H1 (cell line): ENCODE data around the gene KPNA4. TPM values are rescaled to one million over a fixed set of nuclear protein-coding genes. Genes with fewer than 3 reads are reported as not detected.

Experiments
- CTCF ChIA-PET: fragments of 300-600 bp; sonication (Branson Sonifier 250); formaldehyde crosslinking; loops from one replicate; lab custom pipeline; 2021; ENCODE audit not compliant: partially characterized antibody; lab: Charles Lee
- POLR2A ChIA-PET: fragments of 300-600 bp; sonication (Branson Sonifier 250); formaldehyde crosslinking; loops from one replicate; lab custom pipeline; 2021; ENCODE audit warnings: inconsistent platforms; ENCODE audit not compliant: partially characterized antibody; lab: Charles Lee
- DNase-seq, 2 experiments: peaks; one replicate each; pipeline versions ENCODE4 v3.0.0 to v3.0.0-alpha.2; 2010 to 2022; ENCODE audit warnings: low spot score in 2 of 2, low read depth in 1 of 2, mixed read lengths in 1 of 2
- FAIRE-seq: peaks from 2 replicates; lab custom pipeline; 2011; peaks lifted over from hg19 to GRCh38; lab: Jason Lieb, UNC
- H2AFZ ChIP-seq: 2 replicates; pipeline ENCODE4 v1.8.1; 2012; ENCODE audit warnings: low read length, inconsistent platforms
- H2AK5ac ChIP-seq: 2 replicates; pipeline ENCODE4 v1.6.1; 2013; ENCODE audit warnings: low read depth, low read length
- H2BK120ac ChIP-seq: replicated peaks from 2 replicates; pipeline ENCODE3; 2013; ENCODE audit warnings: low read depth, low read length, inconsistent platforms
- H2BK12ac ChIP-seq: 2 replicates; pipeline ENCODE4 v1.6.1; 2013; ENCODE audit warnings: low read depth, low read length
- H2BK15ac ChIP-seq: 2 replicates; pipeline ENCODE4 v1.6.1; 2013; ENCODE audit warnings: low read length
- H2BK20ac ChIP-seq: 2 replicates; pipeline ENCODE4 v1.6.1; 2013; ENCODE audit warnings: low read length
- H2BK5ac ChIP-seq: 2 replicates; pipeline ENCODE4 v1.6.1; 2013; ENCODE audit warnings: low read depth, low read length
- H3K14ac ChIP-seq: 2 replicates; pipeline ENCODE4 v1.6.1; 2013; ENCODE audit warnings: inconsistent platforms; ENCODE audit not compliant: insufficient read length
- H3K18ac ChIP-seq: 2 replicates; pipeline ENCODE4 v1.6.1; 2013; ENCODE audit warnings: low read length; ENCODE audit errors: extremely low read depth
- H3K23ac ChIP-seq: 2 replicates; pipeline ENCODE4 v1.6.1; 2013; ENCODE audit warnings: inconsistent platforms; ENCODE audit not compliant: insufficient read length
- H3K23me2 ChIP-seq: 2 replicates; pipeline ENCODE4 v1.6.1; 2013; ENCODE audit warnings: low read depth, low read length
- H3K27ac ChIP-seq: 2 replicates; pipeline ENCODE4 v1.6.1; 2011; ENCODE audit warnings: low read depth, low read length, inconsistent platforms
- H3K27me3 ChIP-seq, 4 experiments: replicated peaks in 1 of 4; 1 replicate in 1 of 4; 2 replicates in 3 of 4; pipeline versions ENCODE4 v1.6.1 to v1.8.1; 2011 to 2013; ENCODE audit warnings: low read length in 3 of 4, mild to moderate bottlenecking in 3 of 4, inconsistent platforms in 2 of 4, mixed read lengths in 2 of 4, moderate library complexity in 1 of 4; ENCODE audit not compliant: control insufficient read depth in 3 of 4, insufficient read depth in 3 of 4; ENCODE audit errors: extremely low read depth in 1 of 4
- H3K36me3 ChIP-seq, 4 experiments: 2 replicates each; pipeline versions ENCODE4 v1.6.1 to v1.8.1; 2011 to 2013; ENCODE audit warnings: mild to moderate bottlenecking in 4 of 4, low read length in 3 of 4, moderate library complexity in 2 of 4, control low read depth in 1 of 4, inconsistent platforms in 1 of 4; ENCODE audit not compliant: insufficient read depth in 4 of 4, control insufficient read depth in 2 of 4
- H3K4ac ChIP-seq: replicated peaks from 2 replicates; pipeline ENCODE3; 2013; ENCODE audit warnings: low read length, low read depth, mixed read lengths, inconsistent platforms; ENCODE audit not compliant: insufficient read length
- H3K4me1 ChIP-seq, 4 experiments: replicated peaks in 1 of 4; 1 replicate in 1 of 4; 2 replicates in 3 of 4; pipeline versions ENCODE4 v1.6.1 to v1.8.1; 2011 to 2013; ENCODE audit warnings: low read length in 3 of 4, inconsistent platforms in 2 of 4, mixed read lengths in 1 of 4; ENCODE audit not compliant: insufficient read depth in 4 of 4, control insufficient read depth in 3 of 4
- H3K4me2 ChIP-seq, 2 experiments: 2 replicates each; pipeline versions ENCODE4 v1.6.1 to v1.8.1; 2011 to 2013; ENCODE audit warnings: low read depth in 2 of 2, low read length in 2 of 2, control low read depth in 1 of 2, inconsistent platforms in 1 of 2, mild to moderate bottlenecking in 1 of 2; ENCODE audit not compliant: insufficient read depth in 1 of 2
- H3K4me3 ChIP-seq, 4 experiments: fragments of 200-600, 300-600 bp in 1 of 4; sonication (generic), shearing (Covaris generic), sonication (Bioruptor Twin) in 1 of 4; 2 replicates each; pipeline versions ENCODE4 v1.5.1 to v1.8.1; 2011 to 2016; ENCODE audit warnings: low read length in 4 of 4, low read depth in 3 of 4, control low read depth in 2 of 4, inconsistent platforms in 2 of 4, mild to moderate bottlenecking in 2 of 4, mixed read lengths in 1 of 4, moderate library complexity in 1 of 4; ENCODE audit not compliant: insufficient read depth in 2 of 4; ENCODE audit errors: extremely low read depth in 1 of 4
- H3K56ac ChIP-seq: replicated peaks from 2 replicates; pipeline ENCODE3; 2013; ENCODE audit warnings: low read depth, mild to moderate bottlenecking, mixed read lengths, low read length, inconsistent platforms; ENCODE audit not compliant: insufficient read length
- H3K79me1 ChIP-seq: 2 replicates; pipeline ENCODE4 v1.6.1; 2013; ENCODE audit warnings: low read depth, low read length, control low read depth
- H3K79me2 ChIP-seq, 2 experiments: 2 replicates each; pipeline versions ENCODE4 v1.6.1 to v1.8.1; 2012 to 2013; ENCODE audit warnings: low read length in 2 of 2, mild to moderate bottlenecking in 2 of 2, inconsistent platforms in 1 of 2; ENCODE audit not compliant: insufficient read depth in 2 of 2, control insufficient read depth in 1 of 2
- H3K9ac ChIP-seq, 4 experiments: replicated peaks in 1 of 4; 1 replicate in 1 of 4; 2 replicates in 3 of 4; pipeline versions ENCODE4 v1.6.1 to v1.8.1; 2011 to 2013; ENCODE audit warnings: low read depth in 3 of 4, low read length in 3 of 4, control low read depth in 2 of 4, mild to moderate bottlenecking in 2 of 4, moderate library complexity in 2 of 4, inconsistent platforms in 1 of 4; ENCODE audit errors: extremely low read depth in 1 of 4
- H3K9me3 ChIP-seq, 2 experiments: 2 replicates each; pipeline versions ENCODE4 v1.6.1 to v1.8.1; 2012 to 2013; ENCODE audit warnings: mild to moderate bottlenecking in 2 of 2, moderate library complexity in 2 of 2, control low read depth in 1 of 2, inconsistent platforms in 1 of 2, low read depth in 1 of 2, low read length in 1 of 2, mixed read lengths in 1 of 2; ENCODE audit not compliant: insufficient read depth in 2 of 2
- H4K20me1 ChIP-seq, 2 experiments: replicated peaks in 1 of 2; 2 replicates each; pipeline versions ENCODE3 to v1.8.1; 2011 to 2013; ENCODE audit warnings: inconsistent platforms in 2 of 2, low read length in 2 of 2, mild to moderate bottlenecking in 1 of 2; ENCODE audit not compliant: insufficient read depth in 2 of 2, control insufficient read depth in 1 of 2
- H4K5ac ChIP-seq: 2 replicates; pipeline ENCODE4 v1.6.1; 2013; ENCODE audit warnings: low read length, low read depth, mixed read lengths, inconsistent platforms; ENCODE audit not compliant: insufficient read length
- H4K8ac ChIP-seq: 2 replicates; pipeline ENCODE4 v1.8.0; 2013; ENCODE audit warnings: mild to moderate bottlenecking, moderate library complexity, low read length, inconsistent platforms; ENCODE audit not compliant: insufficient read depth; ENCODE audit errors: extremely low read depth
- H4K91ac ChIP-seq: replicated peaks from 2 replicates; pipeline ENCODE3; 2013; ENCODE audit warnings: low read length, mixed read lengths, inconsistent platforms; ENCODE audit not compliant: insufficient read length
- CHD1 ChIP-seq: IDR thresholded peaks from 2 replicates; pipeline ENCODE4 v1.6.1; 2012; ENCODE audit warnings: low read depth, low read length, improper control_type of control experiment
- EZH2 ChIP-seq: fragments of 200-600 bp; sonication (generic); IDR thresholded peaks from 2 replicates; pipeline ENCODE4 v1.7.1; 2012; ENCODE audit warnings: low read depth, mild to moderate bottlenecking, moderate library complexity, low read length, inconsistent platforms; ENCODE audit not compliant: severe bottlenecking
- GTF2F1 ChIP-seq: IDR thresholded peaks from 2 replicates; pipeline ENCODE4 v1.6.1; 2012; ENCODE audit warnings: low read depth, low read length, improper control_type of control experiment, borderline replicate concordance
- PHF8 ChIP-seq: fragments of 200-600 bp; sonication (generic); conservative IDR thresholded peaks from 2 replicates; pipeline ENCODE4 v1.7.1; 2012; ENCODE audit warnings: low read depth, mild to moderate bottlenecking, inconsistent platforms, low read length, moderate library complexity
- RXRA ChIP-seq: IDR thresholded peaks from 2 replicates; pipeline ENCODE4 v1.6.1; 2011; ENCODE audit warnings: low read depth, mild to moderate bottlenecking, low read length, moderate library complexity; ENCODE audit not compliant: insufficient read depth
- SRF ChIP-seq: IDR thresholded peaks from 2 replicates; pipeline ENCODE4 v1.6.1; 2011; ENCODE audit warnings: mild to moderate bottlenecking, low read depth, low read length, moderate library complexity
- SUZ12 ChIP-seq: fragments of 200-600 bp; sonication (generic); IDR thresholded peaks from 2 replicates; pipeline ENCODE4 v1.6.1; 2012; ENCODE audit warnings: mild to moderate bottlenecking, inconsistent platforms, low read length, moderate library complexity, mixed read lengths
- TAF1 ChIP-seq: IDR thresholded peaks from 2 replicates; pipeline ENCODE4 v1.6.1; 2011; ENCODE audit warnings: mild to moderate bottlenecking, low read depth, low read length
- TAF7 ChIP-seq: optimal IDR thresholded peaks from 2 replicates; pipeline ENCODE3; 2011; ENCODE audit warnings: low read depth, mild to moderate bottlenecking, inconsistent platforms, low read length, moderate library complexity, borderline replicate concordance
- ZNF274 ChIP-seq: IDR thresholded peaks from 2 replicates; pipeline ENCODE4 v1.7.0; 2012; ENCODE audit warnings: low read length, borderline replicate concordance; ENCODE audit errors: extremely low read depth
- WGBS, 2 experiments: shearing (Covaris generic) in 1 of 2; methylation state at CpG; one replicate each; pipeline versions ENCODE4 v1.1.6 to v1.1.7; 2013 to 2015; ENCODE audit warnings: low lambda C conversion rate in 2 of 2, mixed read lengths in 2 of 2, inconsistent platforms in 1 of 2, low coverage in 1 of 2, missing lambda C conversion rate in 1 of 2; ENCODE audit not compliant: insufficient replicate concordance in 2 of 2, insufficient coverage in 1 of 2, insufficient read length in 1 of 2; ENCODE audit errors: extremely low coverage in 1 of 2, missing lambda C conversion rate in 1 of 2; 5-methylcytosine and 5-hydroxymethylcytosine counted together
- polyA plus RNA-seq, 7 experiments: library from polyadenylated mRNA; depleted of rRNA in 3 of 7; stranded (reverse) in 5 of 7; unstranded in 2 of 7; fragments of >200 nt in 5 of 7; fragments of 200-250 nt in 2 of 7; gene quantifications; 1 replicate in 5 of 7; 2 replicates in 1 of 7; 4 replicates in 1 of 7; pipeline versions ENCODE4 v1.2.1 to v1.2.3, GENCODE V29; 2011 to 2013; ENCODE audit warnings: missing spikeins in 2 of 7, mixed read lengths in 2 of 7
- total RNA-seq: library from RNA; stranded (reverse); fragmentation: NEBNext Ultra II Directional; extraction: Animal tissue kit (Norgen Biotek cat#: 25700); gene quantifications from 2 replicates; pipeline ENCODE4 v1.2.1, GENCODE V29; 2021

KPNA4 gene
- total and polyA plus RNA-seq, 2 of the 8 experiments (the other 6 are each of a cell fraction or from before 2014, with no cell fraction given) = 13.2 to 81.9 TPM

GRCh38 chr3:160450846-160451245 is 114.5 kb downstream of the KPNA4 start:
- Histone ChIP-seq H2BK20ac (no peak overlapping the region), H3K4me3 (peak overlapping the region; percentile 92 to 97 (median 94)), H3K79me1 (no peaks in the 10 kb centered on the region; the same call in 1 of the 2 replicates), H2AFZ (no peak overlapping the region), H3K4ac (no peak overlapping the region), H3K9ac (peak overlapping the region; percentile 62 to 97 (median 90)), H2BK5ac (no peak overlapping the region), H4K5ac (peak overlapping the region; percentile 63), H2BK15ac (no peak overlapping the region), H3K36me3 (peaks cover 0 to 20% (median under 1%) of the 10 kb centered on the region in 4 experiments; a peak in 2 of 8 replicates), H4K20me1 (no peaks in the 10 kb centered on the region), H4K8ac (no peak overlapping the region), H3K23ac (no peak overlapping the region)
- POLR2A ChIA-PET = interaction anchor here (1.3 to 4.7 kb wide), 14 partner anchors 8 to 288 kb away, joined by 3 to 70 read pairs (median 10); partner anchors contain the start of genes KPNA4 and SMC4
- DNase-seq = no peak
- WGBS, 2 experiments = 59% methylated on average over 3 of the region's 3 CpGs; no CpG with 5 or more reads in 1 of the 2 experiments
- TF ChIP-seq TAF1 (no peak), PHF8 (no peak), SUZ12 (no peak), EZH2 (no peak), ZNF274 (no peak), RXRA (no peak), GTF2F1 (no peak), SRF (no peak), CHD1 (no peak), TAF7 (no peak)
- TF ChIP-seq, all 59 proteins: peak for 0
- H3K56ac ChIP-seq = no peak overlapping the region
- no peak for FAIRE-seq
- peak overlapping the region; percentile 95; the same call in 1 of the 2 replicates for H3K27ac ChIP-seq
- peaks cover 0 to 5% (median 0%) of the 10 kb centered on the region in 4 experiments; a peak in 3 of 7 replicates for H3K4me1 ChIP-seq
- no peaks in the 10 kb centered on the region for H3K27me3 ChIP-seq
- peaks cover 17 to 33% of the 10 kb centered on the region in 2 experiments for H3K79me2 ChIP-seq
- peaks cover 6% of the 10 kb centered on the region for H3K23me2 ChIP-seq
- no peak overlapping the region for H2BK120ac ChIP-seq
- H4K91ac ChIP-seq = no peak overlapping the region
- H3K18ac ChIP-seq = no peak overlapping the region
- H3K9me3 ChIP-seq = no peaks in the 10 kb centered on the region
- H3K4me2 ChIP-seq = peak overlapping the region; percentile 86 to 95
- H2AK5ac ChIP-seq = no peak overlapping the region
- no peak overlapping the region; the same call in 1 of the 2 replicates for H2BK12ac ChIP-seq
- H3K14ac ChIP-seq = no peak overlapping the region
- CTCF ChIA-PET = interaction anchor here (0.7 to 3.2 kb wide), 7 partner anchors 9 to 37 kb away, joined by 3 to 13 read pairs (median 3); no protein-coding TSS in a partner anchor
